CD4-positive, alpha-beta T cell treated with Interleukin-15 for 4 hours (primary cell): ENCODE results near the gene CLCN5.

Experiments used
- DNase-seq: peaks from one replicate; pipeline ENCODE4 v3.0.0-alpha.2; 2020; ENCODE audit warnings: low spot score

CLCN5 gene

DNA sequence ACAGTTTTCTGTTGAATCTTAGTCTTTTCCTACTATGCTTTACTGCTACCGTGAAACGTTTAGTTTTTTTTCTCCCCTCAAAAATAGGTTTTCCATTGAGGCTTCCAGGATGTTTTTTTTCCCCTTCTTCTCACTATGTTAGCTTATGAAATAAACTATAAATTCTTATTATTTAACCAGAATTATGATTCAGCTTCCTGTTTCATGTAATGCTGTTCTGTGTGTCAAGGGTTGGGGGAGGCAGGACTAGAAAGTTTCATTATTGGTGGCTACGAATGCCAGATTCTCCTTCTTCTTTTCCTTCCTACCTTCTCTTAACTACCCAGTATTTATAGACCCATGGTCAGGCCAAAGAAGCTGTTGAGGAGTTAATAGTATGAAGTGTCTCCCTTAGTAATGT is 11.8 kb downstream of the CLCN5 start:
- DNase-seq: no peak

GRCh38 chrX:49934729-49935128 is 12.3 kb downstream of the CLCN5 start:
- no peak for DNase-seq

GRCh38 chrX:49947781-49948180 is 25.4 kb downstream of the CLCN5 start:
- DNase-seq: no peak

GRCh38 chrX:49949961-49950360 is 27.6 kb downstream of the CLCN5 start:
- DNase-seq: no peak

- DNase-seq: no peak
Measured at GRCh38 chrX:49951524-49952193, 29.3 kb downstream of the CLCN5 start.

DNA sequence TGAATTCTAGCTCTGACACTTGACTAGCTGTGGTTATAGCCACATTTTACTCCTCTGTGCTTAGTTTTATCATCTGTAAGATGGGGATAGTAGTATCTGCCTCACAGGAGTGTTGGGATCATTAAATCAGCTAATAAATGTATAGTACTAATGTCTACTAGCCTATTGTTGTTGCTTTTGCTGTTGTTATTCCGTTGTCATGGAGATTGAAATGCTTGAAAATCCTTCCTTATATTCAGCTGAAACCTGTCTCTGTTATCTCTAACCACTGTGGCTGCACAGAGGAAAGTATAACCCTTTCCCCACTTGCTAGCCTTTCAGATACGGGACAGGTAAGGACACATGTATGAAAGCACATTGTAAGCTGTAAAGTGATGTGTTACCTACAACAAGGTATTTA is 33.9 kb downstream of the CLCN5 start:
- no peak for DNase-seq

DNA sequence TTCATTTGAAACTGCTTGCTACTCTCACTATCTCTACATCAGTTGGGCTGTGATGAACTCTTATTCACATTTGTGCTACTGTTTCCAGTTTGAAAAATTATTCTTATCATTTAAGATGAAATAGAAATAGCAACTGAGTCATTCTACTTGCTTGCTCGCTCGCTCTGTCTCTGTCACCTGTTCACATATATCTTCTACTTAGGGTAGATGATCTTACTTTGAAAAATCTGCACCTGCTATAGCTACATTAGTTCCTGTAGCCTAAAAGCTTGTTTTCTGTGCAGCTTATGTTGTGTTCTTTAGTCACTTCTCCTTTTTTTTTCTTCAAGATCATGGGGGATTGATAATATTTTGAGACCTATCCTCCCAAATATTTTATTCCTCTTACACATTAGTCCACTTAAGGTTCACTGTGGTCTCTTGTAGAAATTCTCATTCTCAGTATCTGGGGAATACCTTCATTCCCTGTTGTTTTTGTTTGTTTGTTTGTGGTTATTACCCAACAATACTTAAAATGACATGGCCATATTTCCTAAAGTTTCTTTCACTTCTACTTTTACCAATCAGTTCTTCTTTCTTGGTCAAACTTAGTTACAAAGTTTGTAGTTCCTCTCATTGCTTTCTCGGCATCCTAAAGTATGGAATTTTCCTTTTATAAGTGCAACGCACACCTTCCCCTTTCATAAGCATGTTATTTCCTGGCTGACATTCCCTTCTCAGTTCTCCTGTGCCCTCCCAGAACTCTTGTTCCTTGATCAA is 36.5 kb downstream of the CLCN5 start:
- no peak for DNase-seq

GRCh38 chrX:49959602-49960001 is 37.2 kb downstream of the CLCN5 start:
- DNase-seq: no peak

GRCh38 chrX:49960061-49960460 is 37.7 kb downstream of the CLCN5 start:
- DNase-seq: no peak

DNA sequence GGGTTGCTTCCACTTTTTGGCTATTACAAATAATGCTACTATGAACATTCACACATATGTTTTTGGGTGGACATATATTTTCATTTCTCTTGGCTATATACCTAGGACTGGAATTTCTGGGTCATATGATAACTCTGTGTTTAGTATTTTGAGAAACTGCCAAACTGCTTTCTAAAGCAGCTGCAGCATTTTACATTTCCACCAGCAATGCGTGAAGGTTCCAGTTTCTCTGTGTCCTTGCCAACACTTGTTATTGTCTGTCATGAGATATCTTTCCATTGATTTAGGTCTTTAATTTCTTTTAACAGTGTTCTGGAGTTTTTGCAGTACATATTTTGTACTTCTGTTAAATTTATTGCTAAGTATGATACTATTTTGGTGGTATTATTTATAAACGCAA is 48.3 kb downstream of the CLCN5 start:
- DNase-seq: no peak

DNA sequence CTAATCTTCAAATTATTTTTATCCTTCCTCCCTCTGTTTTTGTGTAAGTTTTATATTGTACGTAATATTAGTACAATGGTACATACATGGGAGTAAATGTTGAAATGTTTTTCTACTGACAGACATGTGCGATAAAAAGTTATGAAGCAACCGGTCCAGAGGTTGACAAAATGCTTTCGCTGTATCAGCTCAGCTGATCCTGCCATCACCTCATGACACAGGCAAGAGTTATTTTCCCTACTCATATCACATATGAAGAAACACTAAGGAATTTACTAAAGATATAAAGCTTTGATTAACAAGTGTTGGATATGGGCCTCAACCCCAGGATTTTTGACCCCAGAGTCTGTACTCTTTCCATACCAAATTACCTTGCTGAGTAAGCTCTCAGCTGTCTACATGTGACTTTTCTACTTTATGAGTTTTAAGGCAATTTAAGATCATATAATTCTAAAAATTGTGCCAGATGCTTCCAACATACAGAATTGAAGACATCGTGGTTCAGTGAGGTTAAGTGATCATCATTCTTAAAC is 50.0 kb downstream of the CLCN5 start:
- no peak for DNase-seq

DNA sequence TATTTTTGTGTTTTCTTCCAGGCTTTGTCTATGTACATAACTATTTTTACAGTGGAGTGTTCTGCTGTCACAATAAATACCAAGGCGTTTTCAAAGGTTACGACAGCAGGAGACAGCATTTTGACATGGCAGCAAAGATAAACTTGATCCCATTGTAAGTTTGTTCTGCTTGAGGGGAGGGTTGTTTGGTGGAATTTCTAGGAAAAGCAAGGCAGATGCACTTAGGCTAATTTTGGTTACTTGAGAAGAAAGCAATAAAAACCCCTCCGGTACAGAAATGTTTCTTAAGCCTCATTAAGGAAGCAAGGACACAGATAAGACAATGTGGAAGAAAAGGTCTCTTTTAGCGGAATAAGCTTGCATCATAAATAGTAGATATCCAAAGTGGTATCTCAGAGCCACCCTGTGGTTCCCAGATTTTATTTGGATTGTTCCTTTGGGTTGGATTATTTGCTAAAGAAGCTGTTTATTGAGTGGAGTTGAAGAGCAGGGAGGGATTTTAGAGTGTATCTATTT is 54.3 kb downstream of the CLCN5 start:
- no peak for DNase-seq

DNA sequence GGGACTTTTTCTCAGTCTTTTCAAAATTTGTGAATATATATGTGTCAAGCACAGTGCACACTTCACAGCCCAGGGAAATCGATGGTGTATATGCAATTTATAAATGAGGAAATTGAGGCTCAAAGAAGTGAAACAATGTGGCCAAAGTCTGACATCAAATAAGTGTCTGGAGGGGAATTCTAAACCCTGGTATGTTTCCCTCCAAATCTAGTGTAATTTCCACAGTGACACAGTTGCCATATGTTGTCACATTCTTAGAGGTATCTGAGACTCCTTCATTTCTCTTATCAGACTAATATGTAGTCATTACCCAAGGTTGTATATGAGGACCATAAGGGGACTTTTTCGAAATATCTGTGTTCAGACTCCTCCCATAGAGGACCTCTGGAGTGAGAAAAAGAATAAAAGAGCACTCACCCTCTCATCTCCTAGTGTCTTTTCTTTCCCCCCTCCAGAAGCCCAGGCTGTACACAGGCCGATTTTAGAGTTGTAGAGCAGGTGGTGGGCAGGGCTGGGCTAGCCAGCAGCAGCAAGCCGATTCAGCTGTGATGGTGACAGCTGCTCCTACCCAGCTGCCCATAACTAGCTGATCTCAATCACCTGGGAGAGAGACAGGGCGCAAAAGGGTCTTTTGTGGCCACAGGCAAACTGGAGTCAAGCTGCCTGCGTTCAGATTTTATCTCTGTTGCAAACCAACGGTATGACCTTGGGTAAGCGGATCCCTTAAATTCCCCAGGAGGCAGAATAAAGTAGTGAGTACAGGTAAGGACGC is 55.1 kb downstream of the CLCN5 start:
- DNase-seq: no peak

DNA sequence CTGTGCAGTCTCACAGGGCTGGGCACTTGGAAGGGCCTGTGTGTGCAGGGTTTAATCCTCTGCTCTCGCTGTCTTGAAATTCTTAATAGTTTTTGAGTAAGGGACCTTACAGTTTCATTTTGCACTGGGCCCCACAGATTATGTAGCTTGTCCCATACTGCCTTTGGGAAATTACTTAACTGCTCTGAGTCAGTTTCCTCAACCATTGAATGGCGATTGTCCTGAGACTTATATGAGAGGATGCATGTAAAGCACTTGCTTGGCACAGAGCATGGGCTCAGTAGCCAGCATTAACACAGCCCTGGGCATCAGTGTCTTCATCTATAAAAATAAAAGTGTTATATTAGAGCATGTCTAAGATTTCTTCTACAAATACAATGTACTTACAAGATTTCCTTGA is 55.8 kb downstream of the CLCN5 start:
- DNase-seq: no peak

GRCh38 chrX:49986058-49986457 is 63.7 kb downstream of the CLCN5 start:
- DNase-seq: no peak

- DNase-seq: no peak
Measured at GRCh38 chrX:49987651-49988050, 65.3 kb downstream of the CLCN5 start.

- no peak for DNase-seq
Measured at GRCh38 chrX:49988143-49988542, 65.7 kb downstream of the CLCN5 start.

- no peak for DNase-seq
Measured at GRCh38 chrX:49991758-49992157, 69.4 kb downstream of the CLCN5 start.

- no peak for DNase-seq
Measured at GRCh38 chrX:49992853-49993252, 70.5 kb downstream of the CLCN5 start.

- no peak for DNase-seq
Measured at GRCh38 chrX:49993661-49994060, 71.3 kb downstream of the CLCN5 start.

DNA sequence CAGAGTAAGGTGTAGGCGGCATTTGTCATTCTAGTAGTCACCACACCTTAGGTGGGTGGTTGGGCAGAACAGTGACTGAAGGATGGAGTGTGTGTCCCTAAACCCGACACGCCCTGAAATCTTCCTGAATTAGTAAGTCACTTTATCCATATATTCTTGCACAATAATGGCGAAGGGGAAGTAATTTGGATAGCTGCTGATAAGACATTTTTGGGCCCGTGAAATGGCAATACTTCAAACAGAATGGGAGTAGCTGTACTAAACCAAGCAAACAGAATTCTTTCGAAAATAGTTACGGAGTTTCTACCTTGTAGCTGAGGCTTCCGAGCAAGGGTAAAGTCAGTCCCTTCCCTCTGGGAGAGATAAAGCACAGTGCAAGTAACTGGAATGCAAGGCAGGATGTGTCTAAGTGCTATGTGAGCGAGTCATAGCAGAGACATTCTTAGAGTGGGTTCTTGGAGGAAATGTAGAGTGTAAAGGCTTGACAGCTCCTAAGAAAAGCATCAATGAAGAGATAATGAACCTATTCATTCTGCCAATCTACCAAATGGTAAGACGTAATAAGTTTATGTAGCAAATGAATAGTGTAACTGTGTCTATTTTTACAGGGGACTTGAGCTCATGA is 72.8 kb downstream of the CLCN5 start:
- no peak for DNase-seq

DNA sequence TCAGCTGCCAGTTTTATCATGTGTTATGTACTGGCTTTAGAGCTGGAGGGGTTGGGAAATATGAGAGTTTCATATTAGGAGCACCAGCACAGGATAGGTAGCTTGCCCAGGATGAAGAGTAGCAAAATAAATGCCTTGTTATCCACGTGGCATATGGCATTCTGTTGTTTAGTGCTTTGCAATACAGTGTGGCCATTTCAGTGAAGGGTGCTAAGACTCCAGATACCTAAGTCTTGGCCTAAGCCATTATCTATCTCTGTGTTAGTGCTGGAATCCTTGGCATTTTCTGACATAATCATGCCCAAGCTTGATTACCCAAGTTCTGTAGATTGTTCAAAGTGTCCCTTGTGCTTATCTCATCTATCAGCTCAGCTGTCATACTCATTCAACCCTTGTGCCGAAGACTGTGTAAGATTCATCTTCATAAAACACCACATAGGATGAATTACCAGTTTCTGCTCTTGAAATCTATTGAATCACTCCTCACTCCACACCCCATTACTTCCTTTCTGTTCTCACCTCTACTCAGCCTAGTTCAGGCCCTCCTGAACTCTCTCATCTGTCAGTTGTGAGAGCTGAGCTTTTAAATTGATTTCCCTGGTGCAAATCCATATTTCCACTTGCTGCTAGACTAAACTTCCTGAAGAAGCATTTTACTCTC is 73.5 kb downstream of the CLCN5 start:
- no peak for DNase-seq
